ENCODE results near the gene WAS. TPM values are rescaled to one million over a fixed set of nuclear protein-coding genes. Genes with fewer than 3 reads are reported as not detected.

The WAS gene
- total and polyA plus RNA-seq, 2 experiments from 2014 or later, result 0.32 to 0.56 TPM

- H4K20me1 ChIP-seq (replicated peaks; ENCODE audit: insufficient read depth), result no peaks in the 10 kb centered on the region
- no peaks in the 10 kb centered on the region for H3K9me3 Mint-ChIP-seq
- H3K4me3 Mint-ChIP-seq, result no peak overlapping the region
- no peak overlapping the region for H2AFZ ChIP-seq
- H3K36me3 ChIP-seq (ENCODE audit: insufficient read depth), result no peaks in the 10 kb centered on the region
- H3K4me1 Mint-ChIP-seq, result no peaks in the 10 kb centered on the region
- H3K9me2 ChIP-seq (ENCODE audit: insufficient read depth), result no peaks in the 10 kb centered on the region
- no peaks in the 10 kb centered on the region for H3F3A ChIP-seq (replicated peaks; ENCODE audit: low read depth)
- H3K4me2 ChIP-seq, result no peak overlapping the region
- TF ChIP-seq ZNF114 (CRISPR knock-in tag; IDR thresholded peaks at IDR 0.05), result no peak
- H3K27ac Mint-ChIP-seq, result no peak overlapping the region
- no peaks in the 10 kb centered on the region for H3K79me2 ChIP-seq (replicated peaks; ENCODE audit: insufficient read depth)
- ATAC-seq, result no peak
- peaks cover 1% of the 10 kb centered on the region for H3K27me3 Mint-ChIP-seq (ENCODE audit: insufficient read depth, low read depth, poor library complexity)
- H3K36me3 Mint-ChIP-seq (ENCODE audit: low read depth), result no peaks in the 10 kb centered on the region
- no peak overlapping the region for H3K27ac ChIP-seq (ENCODE audit: low read depth)
- H3K4me3 ChIP-seq, result no peak overlapping the region
- no peak for DNase-seq (ENCODE audit: low spot score)
- H3K4me1 ChIP-seq (ENCODE audit: insufficient read depth), result no peaks in the 10 kb centered on the region
- no peaks in the 10 kb centered on the region for H3K27me3 ChIP-seq (ENCODE audit: insufficient read depth)
Measured at GRCh38 chrX:48719958-48720357, 36.4 kb downstream of the WAS start.

GRCh38 chrX:48720577-48721250 lies 37.1 kb downstream of the WAS start:
- Mint-ChIP-seq H3K36me3 (ENCODE audit: low read depth) (no peaks in the 10 kb centered on the region), H3K4me1 (no peaks in the 10 kb centered on the region), H3K27me3 (ENCODE audit: insufficient read depth, low read depth, poor library complexity) (no peaks in the 10 kb centered on the region), H3K27ac (no peak overlapping the region), H3K9me3 (no peaks in the 10 kb centered on the region), H3K4me3 (no peak overlapping the region)
- no peaks in the 10 kb centered on the region for H3K4me1 ChIP-seq (ENCODE audit: insufficient read depth)
- H3K27me3 ChIP-seq (ENCODE audit: insufficient read depth), result no peaks in the 10 kb centered on the region
- ATAC-seq (no peak), DNase-seq (ENCODE audit: low spot score) (no peak)
- H3K4me3 ChIP-seq, result no peak overlapping the region
- no peaks in the 10 kb centered on the region for H3F3A ChIP-seq (replicated peaks; ENCODE audit: low read depth)
- H3K4me2 ChIP-seq, result no peak overlapping the region
- no peak overlapping the region for H2AFZ ChIP-seq
- no peaks in the 10 kb centered on the region for H4K20me1 ChIP-seq (replicated peaks; ENCODE audit: insufficient read depth)
- no peak overlapping the region for H3K27ac ChIP-seq (ENCODE audit: low read depth)
- TF ChIP-seq CTCF (conservative IDR thresholded peaks at IDR 0.05; ENCODE audit: low read depth in 2 of 2) (no peak), REST (IDR thresholded peaks at IDR 0.05; ENCODE audit: unreplicated experiment) (no peak), ETS1 (IDR thresholded peaks at IDR 0.05) (no peak), EZH2phosphoT487 (IDR thresholded peaks at IDR 0.05; ENCODE audit: unreplicated experiment) (no peak), ZNF331 (CRISPR knock-in tag; IDR thresholded peaks at IDR 0.05; ENCODE audit: low read depth) (no peak), EZH2 (IDR thresholded peaks at IDR 0.05; ENCODE audit: low read depth, unreplicated experiment) (no peak), STAT1 (IDR thresholded peaks at IDR 0.05; ENCODE audit: unreplicated experiment) (no peak), ZNF114 (CRISPR knock-in tag; IDR thresholded peaks at IDR 0.05) (no peak), NANOG (IDR thresholded peaks at IDR 0.05; ENCODE audit: borderline replicate concordance) (no peak)
- no peaks in the 10 kb centered on the region for H3K9me2 ChIP-seq (ENCODE audit: insufficient read depth)
- no peaks in the 10 kb centered on the region for H3K36me3 ChIP-seq (ENCODE audit: insufficient read depth)
- no peaks in the 10 kb centered on the region for H3K79me2 ChIP-seq (replicated peaks; ENCODE audit: insufficient read depth)
